HepG2 (cell line): ENCODE results near the gene SCFD2. TPM values are rescaled to one million over a fixed set of nuclear protein-coding genes. Genes with fewer than 3 reads are reported as not detected.

ENCODE experiments used
- ATM ChIP-seq: fragments of 450-650 bp; IDR thresholded peaks from 2 replicates; pipeline ENCODE4 v1.7.1; 2017; ENCODE audit warnings: mild to moderate bottlenecking, borderline replicate concordance
- EEA1 ChIP-seq: sonication (generic); formaldehyde crosslinking; IDR thresholded peaks from 2 replicates; pipeline ENCODE4 v1.5.1; 2020; ENCODE audit warnings: mild to moderate bottlenecking, missing genetic modification reagents, borderline replicate concordance
- FLYWCH1 ChIP-seq: sonication (generic); formaldehyde crosslinking; IDR thresholded peaks from 2 replicates; pipeline ENCODE4 v1.8.1; 2023; ENCODE audit warnings: mild to moderate bottlenecking, missing genetic modification reagents
- HNRNPUL1 ChIP-seq: fragments of 200-400 bp; formaldehyde crosslinking; IDR thresholded peaks from 2 replicates; pipeline ENCODE4 v1.6.1; 2017; ENCODE audit warnings: low read depth, mild to moderate bottlenecking, low read length, moderate library complexity
- HOXA5 ChIP-seq: sonication (generic); formaldehyde crosslinking; IDR thresholded peaks from 2 replicates; pipeline ENCODE4 v1.4.0; 2020; ENCODE audit warnings: missing genetic modification reagents
- JUND ChIP-seq: sonication (generic); formaldehyde crosslinking; IDR thresholded peaks from 2 replicates; pipeline ENCODE4 v1.8.0; 2022; ENCODE audit warnings: mild to moderate bottlenecking, missing genetic modification reagents
- MBNL3 ChIP-seq: fragments of 250-450 bp; sonication (Bioruptor Pico); conservative IDR thresholded peaks from 2 replicates; pipeline ENCODE4 v1.8.0; 2022; ENCODE audit warnings: mild to moderate bottlenecking, inconsistent platforms
- MTA1 ChIP-seq: sonication (generic); formaldehyde crosslinking; IDR thresholded peaks from 2 replicates; pipeline ENCODE4 v1.4.0; 2020; ENCODE audit warnings: missing genetic modification reagents, mild to moderate bottlenecking, borderline replicate concordance
- NCOA2 ChIP-seq: sonication (generic); formaldehyde crosslinking; IDR thresholded peaks from 2 replicates; pipeline ENCODE4 v1.8.0; 2022; ENCODE audit warnings: inconsistent platforms
- NRL ChIP-seq: sonication (generic); formaldehyde crosslinking; IDR thresholded peaks from 2 replicates; pipeline ENCODE4 v1.5.0; 2020; ENCODE audit warnings: missing genetic modification reagents, mild to moderate bottlenecking, moderate library complexity, borderline replicate concordance
- PAWR ChIP-seq: sonication (generic); formaldehyde crosslinking; IDR thresholded peaks from 2 replicates; pipeline ENCODE4 v1.4.0; 2020; ENCODE audit warnings: missing genetic modification reagents, mild to moderate bottlenecking, borderline replicate concordance
- PHF5A ChIP-seq: IDR thresholded peaks from one replicate; pipeline ENCODE4 v1.6.1; 2018; ENCODE audit warnings: low read depth, missing genetic modification reagents; ENCODE audit not compliant: unreplicated experiment
- PPARG ChIP-seq: conservative IDR thresholded peaks from 2 replicates; pipeline ENCODE4 v1.6.1; 2016; ENCODE audit warnings: missing biosample characterization, missing genetic modification reagents
- RXRB ChIP-seq: IDR thresholded peaks from 2 replicates; pipeline ENCODE4 v1.6.1; 2016; ENCODE audit warnings: borderline replicate concordance, missing genetic modification reagents, missing compliant biosample characterization
- ZNF121 ChIP-seq: sonication (generic); formaldehyde crosslinking; IDR thresholded peaks from 2 replicates; pipeline ENCODE4 v1.5.0; 2020; ENCODE audit warnings: mild to moderate bottlenecking, missing genetic modification reagents
- ZNF124 ChIP-seq: sonication (generic); formaldehyde crosslinking; IDR thresholded peaks from 2 replicates; pipeline ENCODE4 v1.4.0; 2020; ENCODE audit warnings: missing genetic modification reagents
- ZNF282 ChIP-seq: fragments of 450-650 bp; IDR thresholded peaks from 2 replicates; pipeline ENCODE4 v1.6.1; 2018; ENCODE audit not compliant: partially characterized antibody
- ZNF350 ChIP-seq: sonication (generic); formaldehyde crosslinking; IDR thresholded peaks from 2 replicates; pipeline ENCODE4 v1.4.0; 2020; ENCODE audit warnings: mild to moderate bottlenecking, low read depth, missing genetic modification reagents, borderline replicate concordance
- ZNF562 ChIP-seq: sonication (generic); formaldehyde crosslinking; IDR thresholded peaks from 2 replicates; pipeline ENCODE4 v1.8.0; 2022; ENCODE audit warnings: missing genetic modification reagents, borderline replicate concordance
- ZNF703 ChIP-seq: sonication (generic); formaldehyde crosslinking; IDR thresholded peaks from 2 replicates; pipeline ENCODE4 v1.5.1; 2020; ENCODE audit warnings: missing genetic modification reagents, mild to moderate bottlenecking, moderate library complexity, borderline replicate concordance
- ZNF850 ChIP-seq: sonication (generic); formaldehyde crosslinking; conservative IDR thresholded peaks from 2 replicates; pipeline ENCODE4 v1.9.0; 2021; ENCODE audit warnings: mild to moderate bottlenecking, missing genetic modification reagents
- polyA plus RNA-seq, 8 experiments: library from polyadenylated mRNA; depleted of rRNA in 3 of 8; stranded (reverse) in 7 of 8; unstranded in 1 of 8; fragments of >200 nt; fragmentation: Illumina TruSeq in 4 of 8; extraction: Trizol in 4 of 8; gene quantifications; 2 replicates each; pipeline versions ENCODE4 v1.2.1 to v1.2.3, GENCODE V29; 2011 to 2016; ENCODE audit warnings: low read depth in 4 of 8, missing spikeins in 1 of 8, mixed read lengths in 1 of 8; ENCODE audit not compliant: insufficient read depth in 1 of 8
- total RNA-seq, 5 experiments: library from RNA; depleted of rRNA; stranded (reverse); fragments of >200 nt; fragmentation: Illumina TruSeq; extraction: Trizol; gene quantifications; 2 replicates each; pipeline ENCODE4 v1.2.3, GENCODE V29; 2016; ENCODE audit warnings: low read depth in 1 of 5
- TF ChIP-seq, protein P1 (sequence below): sonication (generic); formaldehyde crosslinking; IDR thresholded peaks from 2 replicates; pipeline ENCODE4 v1.4.0; 2020; ENCODE audit warnings: missing genetic modification reagents
- TF ChIP-seq, protein P2 (sequence below): sonication (generic); formaldehyde crosslinking; IDR thresholded peaks from 2 replicates; pipeline ENCODE4 v1.9.0; 2022; ENCODE audit warnings: missing genetic modification reagents, mild to moderate bottlenecking, borderline replicate concordance
- TF ChIP-seq, protein P3 (sequence below): sonication (generic); formaldehyde crosslinking; conservative IDR thresholded peaks from 2 replicates; pipeline ENCODE4 v1.8.1; 2023; ENCODE audit warnings: missing genetic modification reagents
- TF ChIP-seq, protein P4 (sequence below): sonication (generic); formaldehyde crosslinking; IDR thresholded peaks from 2 replicates; pipeline ENCODE4 v1.4.0; 2020; ENCODE audit warnings: mild to moderate bottlenecking, missing genetic modification reagents

The SCFD2 gene
- total and polyA plus RNA-seq, 2 of the 13 experiments (the other 11 are each of a cell fraction or from before 2014, with no cell fraction given) = 4.6 to 15.6 TPM

DNA sequence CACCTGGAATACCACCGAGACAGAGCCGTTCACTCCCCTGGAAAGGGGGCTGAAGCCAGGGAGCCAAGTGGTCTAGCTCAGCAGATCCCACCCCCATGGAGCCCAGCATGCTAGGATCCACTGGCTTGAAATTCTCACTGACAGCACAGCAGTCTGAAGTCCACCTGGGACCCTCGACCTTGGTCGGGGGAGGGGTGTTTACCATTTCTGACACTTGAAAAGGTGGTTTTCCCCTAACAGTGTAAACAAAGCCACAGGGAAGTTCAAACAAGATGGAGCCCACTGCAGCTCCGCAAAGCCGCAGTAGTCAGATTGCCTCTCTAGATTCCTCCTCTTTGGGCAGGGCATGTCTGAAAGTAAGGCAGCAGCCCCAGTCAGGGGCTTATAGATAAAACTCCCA lies 260.5 kb downstream of the SCFD2 start (continued):
- TF ChIP-seq, protein P1, sequence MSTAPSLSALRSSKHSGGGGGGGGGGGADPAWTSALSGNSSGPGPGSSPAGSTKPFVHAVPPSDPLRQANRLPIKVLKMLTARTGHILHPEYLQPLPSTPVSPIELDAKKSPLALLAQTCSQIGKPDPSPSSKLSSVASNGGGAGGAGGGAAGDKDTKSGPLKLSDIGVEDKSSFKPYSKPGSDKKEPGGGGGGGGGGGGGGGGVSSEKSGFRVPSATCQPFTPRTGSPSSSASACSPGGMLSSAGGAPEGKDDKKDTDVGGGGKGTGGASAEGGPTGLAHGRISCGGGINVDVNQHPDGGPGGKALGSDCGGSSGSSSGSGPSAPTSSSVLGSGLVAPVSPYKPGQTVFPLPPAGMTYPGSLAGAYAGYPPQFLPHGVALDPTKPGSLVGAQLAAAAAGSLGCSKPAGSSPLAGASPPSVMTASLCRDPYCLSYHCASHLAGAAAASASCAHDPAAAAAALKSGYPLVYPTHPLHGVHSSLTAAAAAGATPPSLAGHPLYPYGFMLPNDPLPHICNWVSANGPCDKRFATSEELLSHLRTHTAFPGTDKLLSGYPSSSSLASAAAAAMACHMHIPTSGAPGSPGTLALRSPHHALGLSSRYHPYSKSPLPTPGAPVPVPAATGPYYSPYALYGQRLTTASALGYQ = peak; percentile 60; the same call in 1 of the 2 replicates
- TF ChIP-seq ZNF350 (CRISPR knock-in tag) (peak; percentile 54; the same call in 1 of the 2 replicates), NCOA2 (CRISPR knock-in tag) (peak; percentile 82), FLYWCH1 (CRISPR knock-in tag) (no peak), ZNF850 (CRISPR knock-in tag) (no peak), ATM (no peak), PPARG (CRISPR knock-in tag) (peak; percentile 54; the same call in 1 of the 2 replicates), MTA1 (CRISPR knock-in tag) (peak; percentile 54), RXRB (CRISPR knock-in tag) (peak; percentile 66), JUND (no peak), ZNF703 (CRISPR knock-in tag) (no peak), ZNF124 (CRISPR knock-in tag) (no peak), ZNF282 (no peak), ZNF562 (no peak), NRL (CRISPR knock-in tag) (no peak), MBNL3 (no peak), PAWR (no peak), EEA1 (CRISPR knock-in tag) (no peak), HOXA5 (CRISPR knock-in tag) (0 out of 2 replicates have a peak, but pooled peaks have one; percentile 18), ZNF121 (CRISPR knock-in tag) (0 out of 2 replicates have a peak, but pooled peaks have one; percentile 19), PHF5A (no peak), HNRNPUL1 (no peak)
- TF ChIP-seq, protein P2, sequence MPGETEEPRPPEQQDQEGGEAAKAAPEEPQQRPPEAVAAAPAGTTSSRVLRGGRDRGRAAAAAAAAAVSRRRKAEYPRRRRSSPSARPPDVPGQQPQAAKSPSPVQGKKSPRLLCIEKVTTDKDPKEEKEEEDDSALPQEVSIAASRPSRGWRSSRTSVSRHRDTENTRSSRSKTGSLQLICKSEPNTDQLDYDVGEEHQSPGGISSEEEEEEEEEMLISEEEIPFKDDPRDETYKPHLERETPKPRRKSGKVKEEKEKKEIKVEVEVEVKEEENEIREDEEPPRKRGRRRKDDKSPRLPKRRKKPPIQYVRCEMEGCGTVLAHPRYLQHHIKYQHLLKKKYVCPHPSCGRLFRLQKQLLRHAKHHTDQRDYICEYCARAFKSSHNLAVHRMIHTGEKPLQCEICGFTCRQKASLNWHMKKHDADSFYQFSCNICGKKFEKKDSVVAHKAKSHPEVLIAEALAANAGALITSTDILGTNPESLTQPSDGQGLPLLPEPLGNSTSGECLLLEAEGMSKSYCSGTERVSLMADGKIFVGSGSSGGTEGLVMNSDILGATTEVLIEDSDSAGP (CRISPR knock-in tag) = 0 out of 2 replicates have a peak, but pooled peaks have one; percentile 40
- TF ChIP-seq, protein P3, sequence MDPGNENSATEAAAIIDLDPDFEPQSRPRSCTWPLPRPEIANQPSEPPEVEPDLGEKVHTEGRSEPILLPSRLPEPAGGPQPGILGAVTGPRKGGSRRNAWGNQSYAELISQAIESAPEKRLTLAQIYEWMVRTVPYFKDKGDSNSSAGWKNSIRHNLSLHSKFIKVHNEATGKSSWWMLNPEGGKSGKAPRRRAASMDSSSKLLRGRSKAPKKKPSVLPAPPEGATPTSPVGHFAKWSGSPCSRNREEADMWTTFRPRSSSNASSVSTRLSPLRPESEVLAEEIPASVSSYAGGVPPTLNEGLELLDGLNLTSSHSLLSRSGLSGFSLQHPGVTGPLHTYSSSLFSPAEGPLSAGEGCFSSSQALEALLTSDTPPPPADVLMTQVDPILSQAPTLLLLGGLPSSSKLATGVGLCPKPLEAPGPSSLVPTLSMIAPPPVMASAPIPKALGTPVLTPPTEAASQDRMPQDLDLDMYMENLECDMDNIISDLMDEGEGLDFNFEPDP (CRISPR knock-in tag) = no peak
- TF ChIP-seq, protein P4, sequence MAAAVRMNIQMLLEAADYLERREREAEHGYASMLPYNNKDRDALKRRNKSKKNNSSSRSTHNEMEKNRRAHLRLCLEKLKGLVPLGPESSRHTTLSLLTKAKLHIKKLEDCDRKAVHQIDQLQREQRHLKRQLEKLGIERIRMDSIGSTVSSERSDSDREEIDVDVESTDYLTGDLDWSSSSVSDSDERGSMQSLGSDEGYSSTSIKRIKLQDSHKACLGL (CRISPR knock-in tag) = 0 out of 2 replicates have a peak, but pooled peaks have one; percentile 9
